ENCODE results near the gene GPR15.

The GPR15 gene

GRCh38 chr3:98531622-98532274 is at the start of gene GPR15:
Gene GPR15 (plus strand): TSS chr3:98531978. CDS start chr3:98532034, 56 bp downstream.
- H3K4me1 ChIP-seq (ENCODE audit: control insufficient read depth in 1 of 2, insufficient read depth in 2 of 2, low read length in 2 of 2): no peaks in the 10 kb centered on the region
- H3K27me3 ChIP-seq (ENCODE audit: low read depth, low read length): no peaks in the 10 kb centered on the region
- no peaks in the 10 kb centered on the region for H3K9me3 ChIP-seq (ENCODE audit: control insufficient read depth in 1 of 2, low read length in 2 of 2)
- H3K27ac ChIP-seq (ENCODE audit: low read length): no peak within 1 kb of the TSS
- no peaks in the 10 kb centered on the region for H3K36me3 ChIP-seq (ENCODE audit: control insufficient read depth in 1 of 2, insufficient read depth in 2 of 2, low read length in 2 of 2)
- H3K4me3 ChIP-seq (ENCODE audit: low read depth in 1 of 2, low read length in 2 of 2): no peak within 1 kb of the TSS

GRCh38 chr3:98482717-98483482 is 48.9 kb upstream of the GPR15 start:
- no peak overlapping the region for H3K27ac ChIP-seq (ENCODE audit: low read length)
- no peaks in the 10 kb centered on the region for H3K4me1 ChIP-seq (ENCODE audit: control insufficient read depth in 1 of 2, insufficient read depth in 2 of 2, low read length in 2 of 2)
- H3K36me3 ChIP-seq (ENCODE audit: control insufficient read depth in 1 of 2, insufficient read depth in 2 of 2, low read length in 2 of 2): no peaks in the 10 kb centered on the region
- no peaks in the 10 kb centered on the region for H3K27me3 ChIP-seq (ENCODE audit: low read depth, low read length)
- peaks cover 0 to 26% of the 10 kb centered on the region in 2 donors for H3K9me3 ChIP-seq (ENCODE audit: control insufficient read depth in 1 of 2, low read length in 2 of 2)
- peak overlapping the region in 1 of 2 donors; percentile 0 for H3K4me3 ChIP-seq (ENCODE audit: low read depth in 1 of 2, low read length in 2 of 2)

- no peak overlapping the region for H3K27ac ChIP-seq (ENCODE audit: low read length)
- no peaks in the 10 kb centered on the region for H3K27me3 ChIP-seq (ENCODE audit: low read depth, low read length)
- peaks cover 0 to 25% of the 10 kb centered on the region in 2 donors for H3K9me3 ChIP-seq (ENCODE audit: control insufficient read depth in 1 of 2, low read length in 2 of 2)
- no peak overlapping the region for H3K4me3 ChIP-seq (ENCODE audit: low read depth in 1 of 2, low read length in 2 of 2)
- H3K36me3 ChIP-seq (ENCODE audit: control insufficient read depth in 1 of 2, insufficient read depth in 2 of 2, low read length in 2 of 2): no peaks in the 10 kb centered on the region
- H3K4me1 ChIP-seq (ENCODE audit: control insufficient read depth in 1 of 2, insufficient read depth in 2 of 2, low read length in 2 of 2): no peaks in the 10 kb centered on the region
These were observed 48.2 kb upstream of the GPR15 start for GRCh38 chr3:98483626-98484025.

- Histone ChIP-seq H3K4me3 (ENCODE audit: low read depth in 1 of 2, low read length in 2 of 2) (no peak within 1 kb of the TSS), H3K36me3 (ENCODE audit: control insufficient read depth in 1 of 2, insufficient read depth in 2 of 2, low read length in 2 of 2) (no peaks in the 10 kb centered on the region), H3K4me1 (ENCODE audit: control insufficient read depth in 1 of 2, insufficient read depth in 2 of 2, low read length in 2 of 2) (no peaks in the 10 kb centered on the region), H3K27me3 (ENCODE audit: low read depth, low read length) (no peaks in the 10 kb centered on the region), H3K27ac (ENCODE audit: low read length) (no peak within 1 kb of the TSS), H3K9me3 (ENCODE audit: control insufficient read depth in 1 of 2, low read length in 2 of 2) (no peaks in the 10 kb centered on the region)
These were observed 34.4 kb upstream of the GPR15 start, which contains the start of gene OR5K2 for GRCh38 chr3:98497381-98497780. Gene OR5K2 (plus strand): TSS chr3:98497681. CDS start chr3:98497681, 0 bp downstream.

- no peaks in the 10 kb centered on the region for H3K27me3 ChIP-seq (ENCODE audit: low read depth, low read length)
- H3K27ac ChIP-seq (ENCODE audit: low read length): no peak overlapping the region
- no peaks in the 10 kb centered on the region for H3K4me1 ChIP-seq (ENCODE audit: control insufficient read depth in 1 of 2, insufficient read depth in 2 of 2, low read length in 2 of 2)
- H3K36me3 ChIP-seq (ENCODE audit: control insufficient read depth in 1 of 2, insufficient read depth in 2 of 2, low read length in 2 of 2): no peaks in the 10 kb centered on the region
- H3K4me3 ChIP-seq (ENCODE audit: low read depth in 1 of 2, low read length in 2 of 2): no peak overlapping the region
- H3K9me3 ChIP-seq (ENCODE audit: control insufficient read depth in 1 of 2, low read length in 2 of 2): no peaks in the 10 kb centered on the region
These were observed 31.8 kb upstream of the GPR15 start for GRCh38 chr3:98500019-98500418.

GRCh38 chr3:98501270-98501669 is 30.5 kb upstream of the GPR15 start:
- H3K27ac ChIP-seq (ENCODE audit: low read length): no peak overlapping the region
- H3K4me1 ChIP-seq (ENCODE audit: control insufficient read depth in 1 of 2, insufficient read depth in 2 of 2, low read length in 2 of 2): no peaks in the 10 kb centered on the region
- peaks cover 0 to 1% of the 10 kb centered on the region in 2 donors for H3K36me3 ChIP-seq (ENCODE audit: control insufficient read depth in 1 of 2, insufficient read depth in 2 of 2, low read length in 2 of 2)
- no peaks in the 10 kb centered on the region for H3K9me3 ChIP-seq (ENCODE audit: control insufficient read depth in 1 of 2, low read length in 2 of 2)
- H3K27me3 ChIP-seq (ENCODE audit: low read depth, low read length): no peaks in the 10 kb centered on the region
- H3K4me3 ChIP-seq (ENCODE audit: low read depth in 1 of 2, low read length in 2 of 2): no peak overlapping the region

- H3K36me3 ChIP-seq (ENCODE audit: control insufficient read depth in 1 of 2, insufficient read depth in 2 of 2, low read length in 2 of 2): peaks cover 0 to 6% of the 10 kb centered on the region in 2 donors
- no peaks in the 10 kb centered on the region for H3K4me1 ChIP-seq (ENCODE audit: control insufficient read depth in 1 of 2, insufficient read depth in 2 of 2, low read length in 2 of 2)
- H3K4me3 ChIP-seq (ENCODE audit: low read depth in 1 of 2, low read length in 2 of 2): no peak overlapping the region
- H3K9me3 ChIP-seq (ENCODE audit: control insufficient read depth in 1 of 2, low read length in 2 of 2): no peaks in the 10 kb centered on the region
- no peak overlapping the region for H3K27ac ChIP-seq (ENCODE audit: low read length)
- no peaks in the 10 kb centered on the region for H3K27me3 ChIP-seq (ENCODE audit: low read depth, low read length)
These were observed 29.8 kb upstream of the GPR15 start for GRCh38 chr3:98501863-98502576.

GRCh38 chr3:98504539-98504938 is 27.2 kb upstream of the GPR15 start:
- H3K9me3 ChIP-seq (ENCODE audit: control insufficient read depth in 1 of 2, low read length in 2 of 2): no peaks in the 10 kb centered on the region
- H3K36me3 ChIP-seq (ENCODE audit: control insufficient read depth in 1 of 2, insufficient read depth in 2 of 2, low read length in 2 of 2): peaks cover 0 to 6% of the 10 kb centered on the region in 2 donors
- H3K27me3 ChIP-seq (ENCODE audit: low read depth, low read length): no peaks in the 10 kb centered on the region
- no peak overlapping the region for H3K4me3 ChIP-seq (ENCODE audit: low read depth in 1 of 2, low read length in 2 of 2)
- no peaks in the 10 kb centered on the region for H3K4me1 ChIP-seq (ENCODE audit: control insufficient read depth in 1 of 2, insufficient read depth in 2 of 2, low read length in 2 of 2)
- no peak overlapping the region for H3K27ac ChIP-seq (ENCODE audit: low read length)

GRCh38 chr3:98508582-98508981 is 23.2 kb upstream of the GPR15 start:
- no peak overlapping the region for H3K4me3 ChIP-seq (ENCODE audit: low read depth in 1 of 2, low read length in 2 of 2)
- H3K27me3 ChIP-seq (ENCODE audit: low read depth, low read length): no peaks in the 10 kb centered on the region
- no peak overlapping the region for H3K27ac ChIP-seq (ENCODE audit: low read length)
- peaks cover 0 to 15% of the 10 kb centered on the region in 2 donors for H3K36me3 ChIP-seq (ENCODE audit: control insufficient read depth in 1 of 2, insufficient read depth in 2 of 2, low read length in 2 of 2)
- no peaks in the 10 kb centered on the region for H3K9me3 ChIP-seq (ENCODE audit: control insufficient read depth in 1 of 2, low read length in 2 of 2)
- H3K4me1 ChIP-seq (ENCODE audit: control insufficient read depth in 1 of 2, insufficient read depth in 2 of 2, low read length in 2 of 2): no peaks in the 10 kb centered on the region

- peaks cover 17 to 29% of the 10 kb centered on the region in 2 donors for H3K36me3 ChIP-seq (ENCODE audit: control insufficient read depth in 1 of 2, insufficient read depth in 2 of 2, low read length in 2 of 2)
- no peaks in the 10 kb centered on the region for H3K9me3 ChIP-seq (ENCODE audit: control insufficient read depth in 1 of 2, low read length in 2 of 2)
- H3K27ac ChIP-seq (ENCODE audit: low read length): no peak overlapping the region
- H3K27me3 ChIP-seq (ENCODE audit: low read depth, low read length): no peaks in the 10 kb centered on the region
- no peaks in the 10 kb centered on the region for H3K4me1 ChIP-seq (ENCODE audit: control insufficient read depth in 1 of 2, insufficient read depth in 2 of 2, low read length in 2 of 2)
- H3K4me3 ChIP-seq (ENCODE audit: low read depth in 1 of 2, low read length in 2 of 2): no peak overlapping the region
These were observed 19.2 kb upstream of the GPR15 start for GRCh38 chr3:98512576-98512975.

GRCh38 chr3:98513091-98513511 is 18.7 kb upstream of the GPR15 start:
- H3K27me3 ChIP-seq (ENCODE audit: low read depth, low read length): no peaks in the 10 kb centered on the region
- H3K4me3 ChIP-seq (ENCODE audit: low read depth in 1 of 2, low read length in 2 of 2): no peak overlapping the region
- peaks cover 0 to 2% of the 10 kb centered on the region in 2 donors for H3K4me1 ChIP-seq (ENCODE audit: control insufficient read depth in 1 of 2, insufficient read depth in 2 of 2, low read length in 2 of 2)
- peaks cover 20 to 31% of the 10 kb centered on the region in 2 donors for H3K36me3 ChIP-seq (ENCODE audit: control insufficient read depth in 1 of 2, insufficient read depth in 2 of 2, low read length in 2 of 2)
- H3K27ac ChIP-seq (ENCODE audit: low read length): no peak overlapping the region
- H3K9me3 ChIP-seq (ENCODE audit: control insufficient read depth in 1 of 2, low read length in 2 of 2): no peaks in the 10 kb centered on the region

Data from muscle layer of duodenum (tissue), 2 donors.